Loucy (cell line): ENCODE results near the gene NLRP3.

Source experiments
- EZH2phosphoT487 ChIP-seq: fragments of 200-600 bp; IDR thresholded peaks from 2 replicates; pipeline ENCODE4 v1.6.1; 2018; ENCODE audit warnings: antibody characterized with exemption, mild to moderate bottlenecking, moderate library complexity, borderline replicate concordance
- TF ChIP-seq, protein P1 (sequence below): fragments of 200-600 bp; sonication (generic); conservative IDR thresholded peaks from 2 replicates; pipeline ENCODE4 v1.5.1; 2014; ENCODE audit warnings: mild to moderate bottlenecking, antibody characterized with exemption, low read length

DNA sequence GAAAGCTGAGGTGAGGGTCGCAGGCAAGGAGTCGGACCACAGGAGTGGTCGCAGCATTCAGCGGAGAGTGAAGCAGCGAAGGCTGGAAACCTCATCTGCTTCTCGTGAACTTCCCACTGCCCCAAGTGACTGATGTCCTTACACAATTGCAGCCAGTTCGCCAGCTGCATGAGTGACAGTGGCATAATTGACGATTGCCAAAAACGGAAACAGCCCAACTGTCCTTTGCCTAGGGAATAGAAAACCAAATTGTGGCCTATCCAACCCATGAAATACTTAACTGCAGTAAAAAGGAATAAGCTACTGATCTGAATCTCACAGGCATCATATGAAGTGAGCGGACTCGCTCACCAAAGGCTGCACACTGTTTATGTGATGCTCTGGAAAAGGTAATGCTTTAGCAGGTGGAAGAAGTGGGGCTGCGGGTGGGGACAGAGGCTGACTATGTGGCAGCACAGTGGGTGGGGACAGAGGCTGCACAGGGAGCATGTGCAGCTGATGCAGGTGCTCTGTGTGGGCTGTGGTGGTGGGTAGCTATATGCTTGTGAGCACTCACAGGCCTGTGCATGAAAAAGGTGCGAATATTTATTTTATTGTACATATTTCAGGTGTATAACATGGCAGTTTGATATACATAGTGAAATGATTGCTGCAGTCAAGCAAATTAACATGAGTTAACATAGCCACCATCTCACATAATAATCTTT is 4.2 kb upstream of the NLRP3 start:
- TF ChIP-seq, protein P1, sequence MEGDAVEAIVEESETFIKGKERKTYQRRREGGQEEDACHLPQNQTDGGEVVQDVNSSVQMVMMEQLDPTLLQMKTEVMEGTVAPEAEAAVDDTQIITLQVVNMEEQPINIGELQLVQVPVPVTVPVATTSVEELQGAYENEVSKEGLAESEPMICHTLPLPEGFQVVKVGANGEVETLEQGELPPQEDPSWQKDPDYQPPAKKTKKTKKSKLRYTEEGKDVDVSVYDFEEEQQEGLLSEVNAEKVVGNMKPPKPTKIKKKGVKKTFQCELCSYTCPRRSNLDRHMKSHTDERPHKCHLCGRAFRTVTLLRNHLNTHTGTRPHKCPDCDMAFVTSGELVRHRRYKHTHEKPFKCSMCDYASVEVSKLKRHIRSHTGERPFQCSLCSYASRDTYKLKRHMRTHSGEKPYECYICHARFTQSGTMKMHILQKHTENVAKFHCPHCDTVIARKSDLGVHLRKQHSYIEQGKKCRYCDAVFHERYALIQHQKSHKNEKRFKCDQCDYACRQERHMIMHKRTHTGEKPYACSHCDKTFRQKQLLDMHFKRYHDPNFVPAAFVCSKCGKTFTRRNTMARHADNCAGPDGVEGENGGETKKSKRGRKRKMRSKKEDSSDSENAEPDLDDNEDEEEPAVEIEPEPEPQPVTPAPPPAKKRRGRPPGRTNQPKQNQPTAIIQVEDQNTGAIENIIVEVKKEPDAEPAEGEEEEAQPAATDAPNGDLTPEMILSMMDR = no peak
- TF ChIP-seq EZH2phosphoT487 = no peak
